Fibroblast of mammary gland (primary cell): ENCODE results near the gene PPP1R1A.

Experiments
- DNase-seq: peaks from one replicate; pipeline ENCODE4 v3.0.0-alpha.2; 2010; ENCODE audit warnings: low read depth
- H3K4me3 ChIP-seq: 2 replicates; pipeline ENCODE4 v1.5.1; 2011; ENCODE audit warnings: low read depth, mild to moderate bottlenecking, low read length, moderate library complexity; ENCODE audit not compliant: control insufficient read depth
- TF ChIP-seq, protein P1 (sequence below): conservative IDR thresholded peaks from 2 replicates; pipeline ENCODE4 v1.5.1; 2011; ENCODE audit warnings: low read depth, low read length, inconsistent platforms; ENCODE audit not compliant: control insufficient read depth, insufficient read depth

Gene PPP1R1A

DNA sequence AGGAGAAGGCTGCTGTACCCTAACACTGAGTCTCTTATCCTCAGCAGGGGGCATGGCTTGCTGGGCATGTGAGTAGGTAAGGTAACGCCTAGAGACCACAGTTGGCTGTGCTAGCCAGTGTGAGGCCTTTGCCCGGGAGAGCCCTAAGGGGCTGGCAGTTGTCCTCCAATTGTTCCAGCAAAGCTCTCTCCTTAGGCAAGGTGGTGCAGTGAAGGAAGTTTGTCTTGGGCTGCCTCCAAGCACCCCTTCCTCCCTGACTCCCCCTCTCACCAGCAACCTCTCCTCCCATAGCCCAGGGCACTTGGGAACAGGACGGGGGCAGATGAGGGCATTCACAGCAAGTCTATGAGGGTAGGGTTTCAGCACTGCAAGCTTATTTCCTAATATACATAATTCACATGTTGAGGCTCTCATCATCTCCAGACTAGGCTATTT, 23.3 kb upstream of the PPP1R1A start:
- H3K4me3 ChIP-seq, result no peak overlapping the region
- no peak for DNase-seq
- TF ChIP-seq, protein P1, sequence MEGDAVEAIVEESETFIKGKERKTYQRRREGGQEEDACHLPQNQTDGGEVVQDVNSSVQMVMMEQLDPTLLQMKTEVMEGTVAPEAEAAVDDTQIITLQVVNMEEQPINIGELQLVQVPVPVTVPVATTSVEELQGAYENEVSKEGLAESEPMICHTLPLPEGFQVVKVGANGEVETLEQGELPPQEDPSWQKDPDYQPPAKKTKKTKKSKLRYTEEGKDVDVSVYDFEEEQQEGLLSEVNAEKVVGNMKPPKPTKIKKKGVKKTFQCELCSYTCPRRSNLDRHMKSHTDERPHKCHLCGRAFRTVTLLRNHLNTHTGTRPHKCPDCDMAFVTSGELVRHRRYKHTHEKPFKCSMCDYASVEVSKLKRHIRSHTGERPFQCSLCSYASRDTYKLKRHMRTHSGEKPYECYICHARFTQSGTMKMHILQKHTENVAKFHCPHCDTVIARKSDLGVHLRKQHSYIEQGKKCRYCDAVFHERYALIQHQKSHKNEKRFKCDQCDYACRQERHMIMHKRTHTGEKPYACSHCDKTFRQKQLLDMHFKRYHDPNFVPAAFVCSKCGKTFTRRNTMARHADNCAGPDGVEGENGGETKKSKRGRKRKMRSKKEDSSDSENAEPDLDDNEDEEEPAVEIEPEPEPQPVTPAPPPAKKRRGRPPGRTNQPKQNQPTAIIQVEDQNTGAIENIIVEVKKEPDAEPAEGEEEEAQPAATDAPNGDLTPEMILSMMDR, result no peak

DNA sequence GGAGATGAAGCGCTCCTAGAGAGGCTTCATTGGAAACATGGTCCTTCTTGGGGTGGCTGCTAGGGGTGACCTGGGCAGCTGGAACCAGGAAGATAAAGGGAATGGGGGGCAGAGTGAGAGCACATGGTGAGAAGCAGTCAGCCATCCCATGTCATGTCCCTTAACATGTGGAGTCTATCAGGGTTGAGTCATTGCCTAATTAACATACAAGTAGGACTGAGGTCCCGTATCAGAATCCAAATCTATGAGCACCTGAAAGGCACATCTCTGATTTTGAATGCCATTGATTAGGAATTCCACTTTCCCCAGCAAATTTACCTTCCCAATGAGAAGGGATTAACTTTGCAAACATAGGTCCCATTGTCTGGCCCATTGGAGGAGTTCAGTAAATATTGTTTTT, 20.3 kb upstream of the PPP1R1A start:
- TF ChIP-seq, protein P1, result no peak
- no peak for DNase-seq
- H3K4me3 ChIP-seq, result no peak overlapping the region

DNA sequence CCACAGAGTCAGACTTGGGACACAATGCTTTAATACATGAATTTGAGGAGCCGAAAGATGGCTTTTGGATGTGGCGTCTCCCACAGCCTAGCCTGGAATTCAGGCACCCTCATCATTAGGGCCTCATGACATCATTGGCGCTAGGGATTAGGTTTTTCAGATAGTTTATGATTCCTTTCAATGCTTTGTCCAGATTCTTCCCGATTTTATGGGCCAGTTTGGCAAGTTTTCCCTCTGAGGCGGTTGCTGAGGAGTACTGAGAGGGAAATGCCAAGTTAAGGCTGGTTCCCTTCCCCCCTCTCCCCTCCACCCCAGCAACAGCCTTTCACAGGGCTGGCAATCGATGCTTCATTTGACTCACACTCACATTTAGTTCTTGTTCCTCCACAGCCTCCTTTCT, 19.7 kb upstream of the PPP1R1A start:
- TF ChIP-seq, protein P1, result no peak

DNA sequence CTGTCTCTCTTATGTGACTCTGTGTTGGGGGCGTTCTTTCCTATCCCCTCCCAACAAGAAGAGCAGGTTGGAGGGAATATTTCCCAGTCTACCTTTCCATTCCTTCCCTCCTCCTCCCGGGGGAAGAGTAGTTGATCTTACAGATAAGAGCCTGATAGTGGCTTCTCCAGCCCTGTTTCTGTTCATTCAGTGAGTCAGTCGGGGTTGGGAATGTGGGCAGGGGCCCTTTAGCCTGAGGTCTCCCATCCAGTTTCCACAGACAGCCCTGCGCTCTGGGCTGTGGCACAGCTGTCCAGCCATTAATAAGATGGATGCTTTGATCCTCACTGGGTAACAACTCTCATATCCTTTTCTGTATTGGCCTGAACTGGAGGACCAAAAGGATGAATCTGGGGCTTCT, 18.1 kb upstream of the PPP1R1A start:
- TF ChIP-seq, protein P1, result no peak
- no peak for DNase-seq
- H3K4me3 ChIP-seq, result no peak overlapping the region

More for the DNA sequence above, 19.7 kb upstream of the PPP1R1A start:
- no peak for DNase-seq
- no peak overlapping the region for H3K4me3 ChIP-seq

DNA sequence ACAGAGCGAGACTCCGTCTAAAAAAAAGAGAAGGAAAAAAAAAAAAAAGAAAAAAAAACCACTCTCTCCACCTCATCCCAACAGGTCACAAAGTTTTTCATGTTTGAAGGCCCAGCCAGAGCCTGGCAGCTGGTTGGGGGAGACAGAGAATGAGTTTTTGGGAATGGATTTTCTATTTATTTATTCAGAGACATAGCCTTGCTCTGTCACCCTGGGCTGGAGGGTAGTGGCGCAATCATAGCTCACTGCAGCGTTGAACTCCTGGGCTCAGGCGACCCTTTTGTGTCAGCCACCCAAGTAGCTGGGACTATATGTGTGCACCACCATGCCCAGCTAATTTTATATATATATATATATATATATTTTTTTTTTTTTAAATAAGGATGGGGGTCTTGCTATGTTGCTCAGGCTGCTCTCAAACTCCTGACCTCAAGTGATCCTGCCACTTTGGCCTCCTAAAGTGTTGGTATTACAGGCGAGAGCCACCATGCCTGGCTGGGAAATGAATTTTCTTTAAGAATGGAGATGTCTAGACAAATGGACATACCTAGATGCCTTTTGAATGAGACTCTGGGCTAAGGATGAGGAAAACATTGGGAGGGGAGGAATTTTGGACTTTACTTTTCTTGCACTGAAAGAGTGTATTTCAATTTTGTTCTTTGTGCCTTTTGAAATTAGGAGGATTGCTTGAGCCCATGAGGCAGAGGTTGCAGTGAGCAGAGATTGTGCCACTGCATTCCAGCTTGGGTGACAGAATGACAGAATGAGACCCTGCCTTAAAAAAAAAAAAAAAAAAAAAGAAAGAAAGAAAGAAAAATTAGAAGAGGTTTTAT, 16.9 kb upstream of the PPP1R1A start:
- no peak overlapping the region for H3K4me3 ChIP-seq
- no peak for DNase-seq
- TF ChIP-seq, protein P1, result no peak

DNA sequence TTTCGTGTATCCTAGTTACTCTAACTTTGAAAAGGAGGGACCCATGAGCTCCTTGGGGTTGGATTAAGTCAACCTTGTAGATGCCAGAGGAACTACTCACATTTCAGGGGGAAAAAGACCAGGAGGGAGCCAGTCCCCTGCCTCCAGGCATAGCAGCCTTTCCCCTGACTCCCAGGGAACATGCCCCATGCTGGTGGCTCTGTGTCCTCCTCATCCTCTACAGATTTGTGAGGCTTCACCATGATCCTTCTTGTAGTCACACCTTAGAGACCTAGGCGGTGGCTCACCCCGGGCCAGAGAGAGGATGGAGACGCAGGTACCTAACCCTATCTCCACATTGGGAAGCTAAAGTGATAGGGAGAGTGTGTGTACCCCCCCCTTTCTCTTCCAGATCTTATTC, 16.0 kb upstream of the PPP1R1A start:
- TF ChIP-seq, protein P1, result no peak
- no peak overlapping the region for H3K4me3 ChIP-seq
- DNase-seq, result no peak
